GM10248 (cell line): ENCODE results near the gene ACOX1.

Source experiments
- CTCF ChIA-PET: fragments of 300-600 bp; sonication (Branson Sonifier 250); formaldehyde crosslinking; extraction: SDS; loops from one replicate; lab custom pipeline; 2021; ENCODE audit warnings: antibody characterized with exemption; lab: Yijun Ruan, JAX
- POLR2A ChIA-PET: fragments of 350-650 bp; sonication (Branson Sonifier 250); formaldehyde crosslinking; extraction: SDS; loops from one replicate; lab custom pipeline; 2020; ENCODE audit warnings: antibody characterized with exemption; lab: Yijun Ruan, JAX
- DNase-seq: peaks from one replicate; pipeline ENCODE4 v3.0.0; 2012; ENCODE audit errors: extremely low spot score
- TF ChIP-seq, protein P1 (sequence below): IDR thresholded peaks from 2 replicates; pipeline ENCODE4 v1.5.1; 2012; ENCODE audit warnings: mild to moderate bottlenecking, low read depth; ENCODE audit errors: extremely low read depth, missing control alignments, control extremely low read depth

Gene ACOX1

DNA sequence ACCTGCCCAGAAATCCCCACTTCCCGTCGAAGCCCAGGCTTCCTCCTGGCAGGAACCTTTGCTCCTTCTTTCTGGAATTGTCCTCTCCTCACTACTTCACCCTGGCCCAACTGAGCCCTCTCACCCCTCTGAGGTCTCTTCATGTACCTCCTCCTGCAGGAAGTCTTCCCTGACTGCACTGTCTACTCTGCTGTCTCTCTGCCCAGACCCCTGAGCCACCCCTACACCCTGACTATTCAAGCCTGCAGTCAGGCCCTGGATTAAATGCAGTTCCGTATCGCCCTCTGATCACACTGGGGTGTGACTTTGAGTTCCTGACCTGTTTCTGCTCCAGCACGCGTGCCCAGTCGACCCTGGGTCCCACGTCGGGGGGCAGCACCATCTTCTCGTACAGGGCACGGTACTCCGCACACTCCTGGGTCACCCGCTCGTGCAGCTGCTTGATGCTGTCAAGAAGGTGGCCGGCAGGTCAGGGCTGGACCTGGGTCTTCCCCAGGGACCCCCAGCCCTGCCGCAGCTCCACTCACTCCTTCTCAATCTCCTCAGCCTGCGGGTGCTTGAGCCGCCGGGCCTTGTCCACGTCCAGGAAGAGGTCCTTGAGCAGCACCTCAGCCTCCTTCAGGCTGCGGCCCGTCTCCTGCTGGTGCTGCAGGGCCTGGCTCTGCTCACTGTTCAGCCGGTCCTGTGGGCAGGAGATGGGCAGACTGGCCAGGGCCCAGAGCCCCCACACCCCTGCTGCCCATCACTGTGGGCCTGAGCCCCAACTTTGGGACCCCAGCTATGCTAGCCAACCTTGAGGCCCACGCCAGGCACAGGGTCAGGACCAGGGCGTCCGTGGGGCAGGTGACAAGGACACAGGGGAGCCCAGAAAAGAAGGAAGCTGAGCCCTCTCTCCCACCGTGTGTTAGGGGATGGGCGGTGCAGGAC lies 44.3 kb upstream of the ACOX1 start:
- TF ChIP-seq, protein P1, sequence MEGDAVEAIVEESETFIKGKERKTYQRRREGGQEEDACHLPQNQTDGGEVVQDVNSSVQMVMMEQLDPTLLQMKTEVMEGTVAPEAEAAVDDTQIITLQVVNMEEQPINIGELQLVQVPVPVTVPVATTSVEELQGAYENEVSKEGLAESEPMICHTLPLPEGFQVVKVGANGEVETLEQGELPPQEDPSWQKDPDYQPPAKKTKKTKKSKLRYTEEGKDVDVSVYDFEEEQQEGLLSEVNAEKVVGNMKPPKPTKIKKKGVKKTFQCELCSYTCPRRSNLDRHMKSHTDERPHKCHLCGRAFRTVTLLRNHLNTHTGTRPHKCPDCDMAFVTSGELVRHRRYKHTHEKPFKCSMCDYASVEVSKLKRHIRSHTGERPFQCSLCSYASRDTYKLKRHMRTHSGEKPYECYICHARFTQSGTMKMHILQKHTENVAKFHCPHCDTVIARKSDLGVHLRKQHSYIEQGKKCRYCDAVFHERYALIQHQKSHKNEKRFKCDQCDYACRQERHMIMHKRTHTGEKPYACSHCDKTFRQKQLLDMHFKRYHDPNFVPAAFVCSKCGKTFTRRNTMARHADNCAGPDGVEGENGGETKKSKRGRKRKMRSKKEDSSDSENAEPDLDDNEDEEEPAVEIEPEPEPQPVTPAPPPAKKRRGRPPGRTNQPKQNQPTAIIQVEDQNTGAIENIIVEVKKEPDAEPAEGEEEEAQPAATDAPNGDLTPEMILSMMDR: no peak
- DNase-seq: no peak
- ChIA-PET CTCF (interaction anchor here (1.3 to 1.5 kb wide), 2 partner anchors 9 kb away, joined by 5 read pairs; no protein-coding TSS in a partner anchor), POLR2A (no interaction called here)

DNA sequence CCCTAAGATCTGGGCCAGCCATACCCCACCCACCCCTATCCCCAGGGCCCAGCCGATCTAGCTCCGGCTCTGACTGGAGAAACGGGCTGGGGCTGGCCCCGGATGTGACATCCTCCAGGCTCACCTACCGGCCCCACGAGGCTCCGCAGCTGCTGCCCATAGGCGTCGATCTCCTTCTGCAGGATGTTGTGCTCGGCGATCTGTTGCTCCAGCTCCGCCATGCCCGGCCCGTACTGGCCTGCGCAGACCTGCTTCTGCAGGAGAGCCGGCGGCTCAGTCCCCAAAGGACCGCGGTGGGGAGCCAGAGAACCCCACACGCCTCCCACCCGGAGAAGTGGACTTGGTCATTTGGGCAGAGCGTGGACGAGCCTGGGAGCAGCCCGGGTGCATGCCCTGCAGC lies 43.3 kb upstream of the ACOX1 start:
- no peak for DNase-seq
- CTCF ChIA-PET: interaction anchor here (1.3 kb wide), 1 partner anchor 8 kb away, joined by 5 read pairs; no protein-coding TSS in a partner anchor
- TF ChIP-seq, protein P1: no peak
- POLR2A ChIA-PET: no interaction called here

DNA sequence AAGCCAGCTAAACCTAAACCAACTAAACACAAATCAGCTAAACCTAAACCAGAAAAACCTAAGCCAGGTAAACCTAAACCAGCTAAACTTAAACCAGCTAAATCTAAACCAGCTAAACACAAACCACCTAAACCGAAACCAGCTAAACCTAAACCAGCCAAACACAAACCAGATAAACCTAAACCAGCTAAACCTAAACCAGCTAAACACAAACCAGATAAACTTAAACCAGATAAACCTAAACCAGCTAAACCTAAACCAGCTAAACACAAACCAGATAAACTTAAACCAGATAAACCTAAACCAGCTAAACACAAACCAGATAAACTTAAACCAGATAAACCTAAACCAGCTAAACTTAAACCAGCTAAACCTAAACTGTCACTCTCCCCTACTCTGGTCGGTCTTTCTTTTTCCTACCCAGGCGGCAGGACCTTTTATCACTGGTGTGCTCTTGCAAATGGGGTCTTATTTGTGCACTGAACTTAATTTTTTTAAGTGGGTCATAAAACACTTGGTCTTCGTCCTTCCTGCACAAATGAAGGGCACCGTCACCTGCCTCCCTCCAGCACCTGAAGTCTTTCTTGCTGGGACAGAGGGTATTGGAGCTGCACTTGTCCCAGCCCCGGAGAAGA lies 41.0 kb upstream of the ACOX1 start:
- POLR2A ChIA-PET: no interaction called here
- TF ChIP-seq, protein P1: no peak
- CTCF ChIA-PET: interaction anchor here (0.8 to 17.4 kb wide), 11 partner anchors 11 to 388 kb away, joined by 3 to 266 read pairs (median 4); partner anchors contain the start of genes CDK3 and SPHK1
- no peak for DNase-seq

DNA sequence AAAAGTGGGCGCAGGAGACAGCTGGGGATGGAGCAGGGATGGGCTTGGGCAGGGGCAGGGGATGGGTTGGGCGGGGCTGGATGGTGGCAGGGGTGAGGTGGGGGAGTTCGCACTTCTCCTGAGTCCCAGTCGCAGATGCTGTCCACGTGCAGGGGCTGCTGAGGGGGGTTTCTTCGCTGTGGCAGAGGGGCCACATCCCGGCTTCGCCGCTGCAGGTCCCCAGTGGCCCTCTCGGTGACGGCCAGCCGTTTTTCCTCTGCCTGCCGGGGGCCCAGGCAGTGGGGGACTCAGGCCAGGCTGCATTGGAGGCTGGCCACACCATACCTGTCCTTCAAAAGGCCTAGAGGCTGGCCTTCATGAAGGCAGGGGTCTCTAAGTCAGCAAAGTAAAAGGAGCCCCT lies 39.8 kb upstream of the ACOX1 start:
- DNase-seq: no peak
- ChIA-PET POLR2A (no interaction called here), CTCF (interaction anchor here (1.1 to 17.4 kb wide), 9 partner anchors 12 to 390 kb away, joined by 3 to 266 read pairs (median 4); partner anchors contain the start of gene CDK3)
- TF ChIP-seq, protein P1: no peak

DNA sequence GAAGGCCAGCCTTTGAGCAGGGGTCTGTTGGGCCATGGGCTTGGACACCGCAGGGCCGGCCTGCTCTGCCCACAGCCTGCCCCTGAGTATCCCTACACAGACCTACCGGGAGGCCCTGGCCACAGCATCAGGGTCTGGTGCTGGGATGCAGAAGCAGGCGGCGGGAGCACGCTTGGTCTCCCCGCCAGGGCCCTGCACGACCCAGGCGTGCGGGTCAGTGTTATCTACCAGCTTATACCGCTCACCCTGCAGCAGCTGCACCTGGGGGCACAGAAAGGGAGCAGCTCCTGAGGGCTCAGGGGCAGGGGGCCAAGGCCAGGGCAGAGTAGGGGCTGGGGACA lies 39.3 kb upstream of the ACOX1 start:
- ChIA-PET POLR2A (no interaction called here), CTCF (interaction anchor here (1.1 to 17.4 kb wide), 4 partner anchors 15 to 286 kb away, joined by 3 to 266 read pairs (median 3); partner anchors contain the start of gene CDK3)
- DNase-seq: no peak
- TF ChIP-seq, protein P1: no peak
